Colonic mucosa (tissue), 2 donors: ENCODE data around the gene ALDH1A1. TPM values are rescaled to one million over a fixed set of nuclear protein-coding genes. Genes with fewer than 3 reads are reported as not detected.

ENCODE experiments used
- total RNA-seq, 2 donors: library from RNA; stranded (reverse); fragmentation: NEBNext Ultra II Directional in 1 of 2; extraction: Animal tissue kit (Norgen Biotek cat#: 25700) in 1 of 2; gene quantifications; one replicate each; pipeline ENCODE4 v1.2.1, GENCODE V29; 2021
- donor health status: DM: no; HTN: no; CAD: no.
- donor health status: DM: no; HTN: no; CAD: no.

ALDH1A1 gene
- total RNA-seq, 2 donors from 2014 or later = 61.3 to 102 TPM

Other genes with a start within 250 kb of the ALDH1A1 start
- gene ANXA1, start 198.8 kb upstream of the ALDH1A1 start, total RNA-seq = 10 to 100 TPM; 19.7 to 58.2 TPM